Gastroesophageal sphincter (tissue), 4 donors: Measurements from ENCODE around the gene ADGRB2. TPM values are rescaled to one million over a fixed set of nuclear protein-coding genes. Genes with fewer than 3 reads are reported as not detected.

Experiments used
- ATAC-seq: fragments of 150-250 bp; one replicate; pipeline ENCODE4 v1.9.1; 2016; ENCODE audit warnings: mild to moderate bottlenecking, moderate library complexity
- H3K27ac ChIP-seq, 4 donors: fragments of 200-600 bp; sonication (generic) in 3 of 4; 1 replicate in 3 of 4; 2 replicates in 1 of 4; pipeline ENCODE4 v1.5.1; 2016 to 2019
- H3K27me3 ChIP-seq: fragments of 200-600 bp; sonication (generic); one replicate; pipeline ENCODE4 v1.5.1; 2019
- H3K36me3 ChIP-seq, 2 donors: fragments of 200-600 bp; sonication (generic); one replicate each; pipeline ENCODE4 v1.5.1; 2019; ENCODE audit warnings: control low read depth in 1 of 2
- H3K4me1 ChIP-seq, 3 donors: fragments of 200-600 bp; sonication (generic); 1 replicate in 2 of 3; 2 replicates in 1 of 3; pipeline ENCODE4 v1.5.1; 2016 to 2019; ENCODE audit warnings: control low read depth in 2 of 3
- H3K4me3 ChIP-seq, 2 donors: fragments of 200-600 bp; sonication (generic); one replicate each; pipeline ENCODE4 v1.5.1; 2019; ENCODE audit warnings: mild to moderate bottlenecking in 1 of 2, moderate library complexity in 1 of 2
- H3K9me3 ChIP-seq, 3 donors: fragments of 200-600 bp; sonication (generic); one replicate each; pipeline ENCODE4 v1.5.1; 2017 to 2019; ENCODE audit warnings: control low read depth in 2 of 3
- CTCF ChIP-seq, 4 experiments: fragments of 200-600 bp in 2 of 4; fragments of 450-650 bp in 2 of 4; sonication (generic) in 1 of 4; IDR thresholded peaks; one replicate each; pipeline ENCODE4 v1.5.1; 2017 to 2019; ENCODE audit warnings: antibody characterized with exemption in 4 of 4, mild to moderate bottlenecking in 2 of 4, moderate library complexity in 2 of 4
- EP300 ChIP-seq: sonication (generic); formaldehyde crosslinking; IDR thresholded peaks from one replicate; pipeline ENCODE4 v1.6.1; 2017; ENCODE audit warnings: antibody characterized with exemption, mild to moderate bottlenecking
- POLR2A ChIP-seq, 2 donors: fragments of 450-650 bp; IDR thresholded peaks; one replicate each; pipeline ENCODE4 v1.6.1; 2017; ENCODE audit warnings: antibody characterized with exemption in 2 of 2, mild to moderate bottlenecking in 2 of 2, moderate library complexity in 1 of 2
- POLR2AphosphoS5 ChIP-seq: sonication (generic); formaldehyde crosslinking; IDR thresholded peaks from one replicate; pipeline ENCODE4 v1.6.1; 2017; ENCODE audit warnings: antibody characterized with exemption
- WGBS, 2 donors: methylation state at CpG; one replicate each; pipeline ENCODE4 v1.1.5; 2018; ENCODE audit warnings: low coverage in 1 of 2; 5-methylcytosine and 5-hydroxymethylcytosine counted together
- total RNA-seq, 4 donors: library from RNA; depleted of rRNA; stranded (reverse); fragments of >200 nt; gene quantifications; one replicate each; pipeline ENCODE4 v1.1.0, GENCODE V29; 2016

The ADGRB2 gene
- total RNA-seq, 4 donors from 2014 or later: 1.7 to 6.0 (median 3.2) TPM

- TF ChIP-seq POLR2A (IDR thresholded peaks at IDR 0.05): no peak
- H3K27me3 ChIP-seq: peaks cover 5% of the 10 kb centered on the region
- ATAC-seq: no peak
- no peak overlapping the region for H3K4me3 ChIP-seq
- WGBS, 2 donors: 67 to 70% methylated on average over 1 of the region's 5 CpGs
- H3K27ac ChIP-seq: no peak overlapping the region
- H3K9me3 ChIP-seq: no peaks in the 10 kb centered on the region
- no peaks in the 10 kb centered on the region for H3K36me3 ChIP-seq
- peaks cover 0 to 17% (median 9%) of the 10 kb centered on the region in 3 donors for H3K4me1 ChIP-seq
Measured at GRCh38 chr1:31751822-31752241, 12.3 kb downstream of the ADGRB2 start.

- H3K4me3 ChIP-seq: no peak overlapping the region
- H3K27me3 ChIP-seq: peaks cover 5% of the 10 kb centered on the region
- H3K4me1 ChIP-seq: peaks cover 0 to 25% (median 9%) of the 10 kb centered on the region in 3 donors
- no peak for TF ChIP-seq POLR2A (IDR thresholded peaks at IDR 0.05)
- H3K36me3 ChIP-seq: no peaks in the 10 kb centered on the region
- no peak overlapping the region for H3K27ac ChIP-seq
- 67% methylated on average over 7 of the region's 11 CpGs; no CpG with 5 or more reads in 1 of the 2 donors for WGBS, 2 donors
- H3K9me3 ChIP-seq: no peaks in the 10 kb centered on the region
- no peak for ATAC-seq
Measured at GRCh38 chr1:31750858-31751510, 13.2 kb downstream of the ADGRB2 start.

GRCh38 chr1:31749785-31750735, 14.1 kb downstream of the ADGRB2 start:
- TF ChIP-seq CTCF (IDR thresholded peaks at IDR 0.05): no peak
- TF ChIP-seq POLR2AphosphoS5: no peak
- no peak for TF ChIP-seq POLR2A (IDR thresholded peaks at IDR 0.05)
- no peak for TF ChIP-seq EP300
- ATAC-seq: no peak
- peaks cover 0 to 29% (median 9%) of the 10 kb centered on the region in 3 donors for H3K4me1 ChIP-seq
- peaks cover 5% of the 10 kb centered on the region for H3K27me3 ChIP-seq
- no peak overlapping the region for H3K27ac ChIP-seq
- H3K9me3 ChIP-seq: no peaks in the 10 kb centered on the region
- H3K4me3 ChIP-seq: no peak overlapping the region
- H3K36me3 ChIP-seq: no peaks in the 10 kb centered on the region
- WGBS, 2 donors: 73 to 76% methylated on average over 6 to 7 of the region's 7 CpGs

- 80% methylated on average over 2 to 3 of the region's 4 CpGs for WGBS, 2 donors
- Histone ChIP-seq H3K27me3 (peaks cover 5% of the 10 kb centered on the region), H3K9me3 (no peaks in the 10 kb centered on the region), H3K4me3 (no peak overlapping the region), H3K27ac (no peak overlapping the region), H3K4me1 (peaks cover 0 to 16% (median 0%) of the 10 kb centered on the region in 3 donors), H3K36me3 (no peaks in the 10 kb centered on the region)
- ATAC-seq: no peak
- TF ChIP-seq POLR2AphosphoS5 (no peak), CTCF (IDR thresholded peaks at IDR 0.05) (no peak), POLR2A (IDR thresholded peaks at IDR 0.05) (no peak), EP300 (no peak)
Measured at GRCh38 chr1:31748365-31748764, 15.8 kb downstream of the ADGRB2 start.

GRCh38 chr1:31747304-31747703, 16.8 kb downstream of the ADGRB2 start:
- no peak for TF ChIP-seq POLR2A (IDR thresholded peaks at IDR 0.05)
- no peak for TF ChIP-seq CTCF (IDR thresholded peaks at IDR 0.05)
- TF ChIP-seq POLR2AphosphoS5: no peak
- TF ChIP-seq EP300: no peak
- Histone ChIP-seq H3K27ac (no peak overlapping the region), H3K9me3 (no peaks in the 10 kb centered on the region), H3K4me1 (peaks cover 0 to 15% (median 0%) of the 10 kb centered on the region in 3 donors), H3K4me3 (no peak overlapping the region), H3K27me3 (peaks cover 4% of the 10 kb centered on the region), H3K36me3 (no peaks in the 10 kb centered on the region)
- no peak for ATAC-seq
- 80 to 100% methylated on average over 1 of the region's 1 CpG for WGBS, 2 donors
